RWPE2 (cell line): Measurements from ENCODE around the gene BCKDK.
A peak's percentile ranks its signal among the peaks of the same experiment; 100 is the strongest.
"Not testable (repeated sequence)": the region's sequence is repeated elsewhere in the genome, so short reads cannot be mapped to it uniquely, and the experiment has no call there.

Experiments used
- ATAC-seq: fragments of 200-7000 bp; cut with Tn5 transposase; 3 replicates; pipeline ENCODE4 v1.9.1; 2021; ENCODE audit warnings: low read depth
- DNase-seq: peaks from one replicate; pipeline ENCODE4 v3.0.0-alpha.2; 2020; ENCODE audit warnings: low spot score
- H3K27ac ChIP-seq: fragments of 450-650 bp; 2 replicates; pipeline ENCODE4 v1.5.1; 2017; ENCODE audit warnings: mild to moderate bottlenecking; ENCODE audit not compliant: poor library complexity, severe bottlenecking
- H3K27me3 ChIP-seq: fragments of 250-450 bp; sonication (Bioruptor Pico); 2 replicates; pipeline ENCODE4 v1.5.1; 2021; ENCODE audit warnings: mild to moderate bottlenecking, moderate library complexity; ENCODE audit not compliant: insufficient read depth, poor library complexity, severe bottlenecking
- H3K36me3 ChIP-seq: fragments of 250-450 bp; sonication (Bioruptor Pico); 2 replicates; pipeline ENCODE4 v1.5.1; 2020; ENCODE audit warnings: low read depth, mild to moderate bottlenecking, moderate library complexity
- H3K4me1 ChIP-seq: fragments of 250-450 bp; sonication (Bioruptor Pico); 2 replicates; pipeline ENCODE4 v1.5.1; 2021; ENCODE audit warnings: mild to moderate bottlenecking, moderate library complexity; ENCODE audit not compliant: insufficient read depth, poor library complexity, severe bottlenecking
- H3K4me3 ChIP-seq: fragments of 250-450 bp; sonication (Bioruptor Pico); 2 replicates; pipeline ENCODE4 v1.5.1; 2021; ENCODE audit warnings: mild to moderate bottlenecking, moderate library complexity; ENCODE audit not compliant: severe bottlenecking
- H3K9me3 ChIP-seq: fragments of 250-450 bp; sonication (Bioruptor Pico); 2 replicates; pipeline ENCODE4 v1.5.1; 2021; ENCODE audit warnings: mild to moderate bottlenecking, moderate library complexity; ENCODE audit not compliant: severe bottlenecking
- TF ChIP-seq, protein P1 (sequence below): fragments of 450-650 bp; IDR thresholded peaks from one replicate; pipeline ENCODE4 v1.5.1; 2017; ENCODE audit warnings: mild to moderate bottlenecking, moderate library complexity; ENCODE audit not compliant: poor library complexity, severe bottlenecking

BCKDK gene

GRCh38 chr16:31136287-31136662 is 28.1 kb downstream of the BCKDK start:
- Histone ChIP-seq H3K9me3 (no peaks in the 10 kb centered on the region), H3K4me1 (peaks cover 46% of the 10 kb centered on the region), H3K36me3 (peaks cover 32% of the 10 kb centered on the region), H3K27ac (peak overlapping the region; percentile 91), H3K27me3 (no peaks in the 10 kb centered on the region), H3K4me3 (no peak overlapping the region)
- TF ChIP-seq, protein P1, sequence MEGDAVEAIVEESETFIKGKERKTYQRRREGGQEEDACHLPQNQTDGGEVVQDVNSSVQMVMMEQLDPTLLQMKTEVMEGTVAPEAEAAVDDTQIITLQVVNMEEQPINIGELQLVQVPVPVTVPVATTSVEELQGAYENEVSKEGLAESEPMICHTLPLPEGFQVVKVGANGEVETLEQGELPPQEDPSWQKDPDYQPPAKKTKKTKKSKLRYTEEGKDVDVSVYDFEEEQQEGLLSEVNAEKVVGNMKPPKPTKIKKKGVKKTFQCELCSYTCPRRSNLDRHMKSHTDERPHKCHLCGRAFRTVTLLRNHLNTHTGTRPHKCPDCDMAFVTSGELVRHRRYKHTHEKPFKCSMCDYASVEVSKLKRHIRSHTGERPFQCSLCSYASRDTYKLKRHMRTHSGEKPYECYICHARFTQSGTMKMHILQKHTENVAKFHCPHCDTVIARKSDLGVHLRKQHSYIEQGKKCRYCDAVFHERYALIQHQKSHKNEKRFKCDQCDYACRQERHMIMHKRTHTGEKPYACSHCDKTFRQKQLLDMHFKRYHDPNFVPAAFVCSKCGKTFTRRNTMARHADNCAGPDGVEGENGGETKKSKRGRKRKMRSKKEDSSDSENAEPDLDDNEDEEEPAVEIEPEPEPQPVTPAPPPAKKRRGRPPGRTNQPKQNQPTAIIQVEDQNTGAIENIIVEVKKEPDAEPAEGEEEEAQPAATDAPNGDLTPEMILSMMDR: no peak
- ATAC-seq (no peak), DNase-seq (no peak)

DNA sequence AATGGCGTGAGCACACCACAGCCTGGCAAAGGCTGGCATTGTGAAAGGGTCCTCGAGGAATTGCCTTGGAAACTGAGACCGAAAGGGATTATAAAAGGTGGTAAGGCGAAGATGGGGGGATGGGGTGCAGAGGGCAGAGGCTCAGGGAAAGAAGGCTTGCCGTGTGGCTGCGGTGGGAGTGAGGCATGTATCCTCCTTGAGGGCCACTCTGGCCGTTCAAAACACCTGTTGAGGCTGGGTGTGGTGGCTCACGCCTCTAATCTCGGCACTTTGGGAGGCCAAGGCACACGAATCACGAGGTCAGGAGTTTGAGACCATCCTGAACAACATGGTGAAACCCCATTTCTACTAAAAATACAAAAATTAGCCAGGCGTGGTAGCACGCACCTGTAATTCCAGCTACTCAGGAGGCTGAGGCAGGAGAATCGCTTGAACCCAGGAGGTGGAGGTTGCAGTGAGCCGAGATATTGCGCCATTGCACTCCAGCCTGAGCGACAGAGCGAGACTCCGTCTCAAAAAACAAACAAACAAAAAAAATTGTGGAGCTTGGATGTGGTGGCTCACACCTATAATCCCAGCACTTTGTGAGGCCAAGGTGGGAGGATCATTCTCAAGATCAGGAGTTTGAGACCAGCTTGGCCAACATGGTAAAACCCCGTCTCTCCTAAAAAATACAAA is 28.8 kb downstream of the BCKDK start:
- DNase-seq, ATAC-seq, H3K27ac ChIP-seq, H3K9me3 ChIP-seq, H3K27me3 ChIP-seq, H3K4me3 ChIP-seq: not testable (repeated sequence)
- peaks cover 46% of the 10 kb centered on the region for H3K4me1 ChIP-seq
- peaks cover 25% of the 10 kb centered on the region for H3K36me3 ChIP-seq

GRCh38 chr16:31138621-31139578 is 30.7 kb downstream of the BCKDK start:
- DNase-seq (peak; percentile 92), ATAC-seq (peak; percentile 59)
- Histone ChIP-seq H3K4me3 (peak overlapping the region; percentile 3), H3K4me1 (peaks cover 36% of the 10 kb centered on the region), H3K36me3 (peaks cover 6% of the 10 kb centered on the region), H3K27ac (peak overlapping the region; percentile 84), H3K9me3 (no peaks in the 10 kb centered on the region), H3K27me3 (no peaks in the 10 kb centered on the region)
- TF ChIP-seq, protein P1: no peak

DNA sequence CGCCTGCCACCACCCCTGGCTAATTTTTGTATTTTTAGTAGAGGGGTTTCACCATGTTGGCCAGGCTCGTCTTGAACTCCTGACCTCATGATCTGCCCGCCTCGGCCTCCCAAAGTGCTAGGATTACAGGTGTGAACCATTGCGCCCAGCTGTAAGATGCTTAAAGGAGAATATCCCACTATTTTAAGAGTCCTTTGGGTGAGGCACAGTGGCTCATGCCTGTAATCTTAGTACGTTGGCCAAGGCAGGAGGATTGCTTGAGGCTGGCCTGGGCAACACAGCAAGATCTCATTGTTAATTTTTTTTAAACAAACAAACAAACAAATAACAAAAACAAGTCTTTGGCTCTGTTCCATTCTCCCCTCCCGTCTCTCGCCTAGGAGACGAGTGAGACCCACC is 32.9 kb downstream of the BCKDK start:
- H3K4me3 ChIP-seq, H3K36me3 ChIP-seq: not testable (repeated sequence)

GRCh38 chr16:31141489-31142108 is 33.4 kb downstream of the BCKDK start:
- Histone ChIP-seq H3K27me3 (no peaks in the 10 kb centered on the region), H3K36me3 (no peaks in the 10 kb centered on the region), H3K4me1 (peaks cover 26% of the 10 kb centered on the region), H3K27ac (peak overlapping the region; percentile 84), H3K4me3 (peak overlapping the region; percentile 6), H3K9me3 (no peaks in the 10 kb centered on the region)
- ATAC-seq (peak; percentile 4), DNase-seq (no peak)
- TF ChIP-seq, protein P1: no peak

More for the DNA sequence above, 32.9 kb downstream of the BCKDK start:
- DNase-seq, H3K27me3 ChIP-seq, H3K9me3 ChIP-seq, ATAC-seq: not testable (repeated sequence)
- Histone ChIP-seq H3K4me1 (peaks cover 26% of the 10 kb centered on the region), H3K27ac (peak overlapping the region; percentile 84)
